ENCODE measurements around the gene AMMECR1.
A peak's percentile ranks its signal among the peaks of the same experiment; 100 is the strongest.
"Not testable (repeated sequence)": the region's sequence is repeated elsewhere in the genome, so short reads cannot be mapped to it uniquely, and the experiment has no call there.

The AMMECR1 gene

GRCh38 chrX:110259117-110259516 is 58.8 kb downstream of the AMMECR1 start:
- no peak for DNase-seq (ENCODE audit: low read depth in 1 of 2, low spot score in 1 of 2)

- no peak for DNase-seq (ENCODE audit: low read depth in 1 of 2, low spot score in 1 of 2)
Observed at GRCh38 chrX:110258552-110258951, 59.3 kb downstream of the AMMECR1 start.

GRCh38 chrX:110257889-110258288 is 60.0 kb downstream of the AMMECR1 start:
- DNase-seq (ENCODE audit: low read depth in 1 of 2, low spot score in 1 of 2) = no peak

- no peak for DNase-seq (ENCODE audit: low read depth in 1 of 2, low spot score in 1 of 2)
Observed at GRCh38 chrX:110252711-110253110, 65.2 kb downstream of the AMMECR1 start.

GRCh38 chrX:110251961-110252360 is 65.9 kb downstream of the AMMECR1 start:
- no peak for DNase-seq (ENCODE audit: low read depth in 1 of 2, low spot score in 1 of 2)

- DNase-seq (ENCODE audit: low read depth in 1 of 2, low spot score in 1 of 2) = no peak
Observed at GRCh38 chrX:110251526-110251925, 66.4 kb downstream of the AMMECR1 start.

- no peak for DNase-seq (ENCODE audit: low read depth in 1 of 2, low spot score in 1 of 2)
Observed at GRCh38 chrX:110250847-110251246, 67.0 kb downstream of the AMMECR1 start.

GRCh38 chrX:110248578-110248977 is 69.3 kb downstream of the AMMECR1 start:
- DNase-seq (ENCODE audit: low read depth in 1 of 2, low spot score in 1 of 2) = no peak

- DNase-seq (ENCODE audit: low read depth in 1 of 2, low spot score in 1 of 2) = no peak
Observed at GRCh38 chrX:110245011-110245410, 72.9 kb downstream of the AMMECR1 start.

- no peak for DNase-seq (ENCODE audit: low read depth in 1 of 2, low spot score in 1 of 2)
Observed at GRCh38 chrX:110242371-110242770, 75.5 kb downstream of the AMMECR1 start.

GRCh38 chrX:110241816-110242215 is 76.1 kb downstream of the AMMECR1 start:
- DNase-seq (ENCODE audit: low read depth in 1 of 2, low spot score in 1 of 2) = no peak

- DNase-seq (ENCODE audit: low read depth in 1 of 2, low spot score in 1 of 2) = peak in 1 of 2 donors; percentile 5
Observed at GRCh38 chrX:110238259-110238658, 79.6 kb downstream of the AMMECR1 start.

- DNase-seq (ENCODE audit: low read depth in 1 of 2, low spot score in 1 of 2) = not testable (repeated sequence)
Observed at GRCh38 chrX:110231485-110231884, 86.4 kb downstream of the AMMECR1 start.

GRCh38 chrX:110229497-110230111 is 88.3 kb downstream of the AMMECR1 start:
- peak; percentile 26 to 36 for DNase-seq (ENCODE audit: low read depth in 1 of 2, low spot score in 1 of 2)

GRCh38 chrX:110228453-110228852 is 89.4 kb downstream of the AMMECR1 start:
- no peak for DNase-seq (ENCODE audit: low read depth in 1 of 2, low spot score in 1 of 2)

GRCh38 chrX:110226931-110227330 is 91.0 kb downstream of the AMMECR1 start:
- DNase-seq (ENCODE audit: low read depth in 1 of 2, low spot score in 1 of 2) = no peak

GRCh38 chrX:110224926-110225617 is 92.8 kb downstream of the AMMECR1 start:
- DNase-seq (ENCODE audit: low read depth in 1 of 2, low spot score in 1 of 2) = no peak

GRCh38 chrX:110222497-110223257 is 95.2 kb downstream of the AMMECR1 start:
- DNase-seq (ENCODE audit: low read depth in 1 of 2, low spot score in 1 of 2) = no peak

GRCh38 chrX:110219920-110220319 is 98.0 kb downstream of the AMMECR1 start:
- no peak for DNase-seq (ENCODE audit: low read depth in 1 of 2, low spot score in 1 of 2)

- DNase-seq (ENCODE audit: low read depth in 1 of 2, low spot score in 1 of 2) = no peak
Observed at GRCh38 chrX:110218591-110218990, 99.3 kb downstream of the AMMECR1 start.

- no peak for DNase-seq (ENCODE audit: low read depth in 1 of 2, low spot score in 1 of 2)
Observed at GRCh38 chrX:110216027-110216426, 101.9 kb downstream of the AMMECR1 start.

GRCh38 chrX:110215411-110215810 is 102.5 kb downstream of the AMMECR1 start:
- no peak for DNase-seq (ENCODE audit: low read depth in 1 of 2, low spot score in 1 of 2)

All from activated CD4-positive, alpha-beta T cell treated with anti-CD3 and anti-CD28 coated beads, Interleukin-2, amount 50 U/mL, for 24 hours (primary cell).